NCI-H2081 (cell line): ENCODE results near the gene HLA-B.
"Not testable (repeated sequence)": the region's sequence is repeated elsewhere in the genome, so short reads cannot be mapped to it uniquely, and the experiment has no call there.

ENCODE experiments used
- DNase-seq, 2 experiments: peaks; one replicate each; lab custom pipeline; 2025; lab: John Stamatoyannopoulos, UW

The HLA-B gene

GRCh38 chr6:31356946-31357466 lies at the start of gene HLA-B:
TSS of gene HLA-B (minus strand) at chr6:31357179. CDS start at chr6:31357158, 21 bp downstream.
- peak; percentile 49 to 56 for DNase-seq

DNA sequence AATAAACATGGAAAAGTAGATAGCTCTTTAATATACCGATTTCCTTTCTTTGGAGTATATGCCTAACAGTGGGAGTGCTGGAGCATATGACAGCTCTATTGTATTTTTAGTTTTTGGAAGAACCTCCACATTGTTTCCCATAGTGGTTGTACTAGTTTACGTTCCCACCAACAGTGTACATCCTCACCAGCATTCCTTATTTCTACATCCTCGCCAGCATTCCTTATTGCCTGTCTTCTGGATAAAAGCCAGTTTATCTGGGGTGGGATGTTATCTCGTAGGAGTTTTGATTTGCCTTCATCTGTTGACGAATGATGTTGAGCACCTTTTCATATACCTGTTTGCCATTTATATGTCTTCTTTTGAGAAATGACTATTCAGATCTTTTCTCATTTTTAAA lies 49.0 kb upstream of the HLA-B start:
- no peak for DNase-seq

DNA sequence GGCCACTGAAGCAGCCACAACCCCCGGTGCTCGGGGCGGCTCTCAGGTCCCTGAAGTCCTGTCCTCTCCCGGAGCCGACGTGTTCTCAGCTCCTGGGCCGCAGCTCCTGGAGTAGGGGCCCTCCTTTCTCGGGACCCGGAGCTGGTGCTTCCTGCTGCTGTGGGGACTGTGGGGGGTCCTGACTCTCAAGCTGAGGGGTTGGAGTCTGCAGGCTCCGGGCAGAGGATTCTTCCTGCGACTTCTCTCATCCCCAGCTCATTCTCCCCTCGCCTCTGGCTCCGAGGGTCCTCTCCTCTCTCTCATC lies 47.0 kb upstream of the HLA-B start:
- not testable (repeated sequence) for DNase-seq

- DNase-seq = peak; percentile 10 to 12
Measured at GRCh38 chr6:31403283-31404060, 46.5 kb upstream of the HLA-B start, which contains the start of gene MICA. TSS of gene MICA (plus strand) at chr6:31403595. CDS start at chr6:31403633, 38 bp downstream.

- no peak for DNase-seq
Measured at GRCh38 chr6:31402324-31403282, 45.6 kb upstream of the HLA-B start.

DNA sequence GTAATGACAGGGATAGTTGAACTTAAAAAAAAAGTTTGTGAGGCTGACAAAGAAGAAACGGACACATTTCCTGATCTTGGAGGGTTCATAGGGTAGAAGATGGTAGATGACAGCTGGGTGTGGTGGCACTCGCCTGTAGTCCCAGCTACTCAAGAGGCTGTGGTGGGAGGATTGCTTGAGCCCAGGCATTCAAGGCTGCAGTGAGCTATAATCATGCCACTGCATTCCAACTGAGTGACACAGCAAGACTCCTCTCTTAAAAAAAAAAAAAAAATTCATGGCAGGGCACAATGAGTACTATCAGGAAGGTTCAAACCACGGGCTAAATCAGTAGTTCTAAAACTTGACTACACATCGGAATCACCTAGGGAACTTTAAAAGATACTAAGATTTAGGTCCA lies 44.4 kb upstream of the HLA-B start:
- DNase-seq = no peak

GRCh38 chr6:31400467-31401289 lies 43.7 kb upstream of the HLA-B start:
- DNase-seq = no peak

DNA sequence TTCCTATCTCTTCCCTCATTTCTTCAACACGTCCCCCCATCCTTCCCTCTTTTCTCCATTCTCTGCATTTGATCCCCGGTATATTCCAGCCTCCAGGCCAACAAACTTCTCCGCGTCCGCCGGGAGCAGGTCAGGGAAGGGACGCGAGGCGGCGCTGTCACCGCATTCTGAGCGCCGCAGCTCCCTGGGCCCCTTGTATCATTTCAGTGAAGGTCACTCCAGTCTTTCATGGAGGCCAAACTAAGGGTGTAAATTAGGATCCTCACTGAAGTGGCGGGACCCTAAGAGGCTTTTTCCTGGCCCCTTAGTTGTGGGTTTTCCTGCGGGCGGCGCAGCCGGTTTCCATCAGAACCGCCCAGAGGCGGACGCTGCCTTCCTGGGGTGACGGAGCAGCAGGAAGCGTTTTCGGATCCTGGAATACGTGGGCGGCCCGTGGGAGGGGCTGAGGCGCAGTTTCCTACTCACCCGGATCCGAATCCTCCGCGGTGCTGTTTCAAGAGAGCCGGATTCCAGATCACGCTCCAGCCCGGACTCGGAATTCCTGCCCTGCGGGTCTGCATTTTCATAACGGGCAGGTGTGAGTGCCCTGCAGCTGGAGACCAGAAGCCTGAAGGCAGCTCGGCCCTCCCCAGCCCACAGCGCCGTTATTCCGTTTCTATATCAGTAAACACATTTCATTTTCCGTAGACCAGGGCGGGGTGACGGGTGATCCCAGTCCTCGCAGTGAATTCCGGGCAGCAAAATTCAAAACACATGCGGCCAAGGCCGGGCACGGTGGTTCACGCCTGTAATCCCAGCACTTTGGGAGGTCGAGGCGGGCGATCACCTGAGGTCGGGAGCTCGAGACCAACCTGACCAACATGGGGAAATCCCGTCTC lies 42.8 kb upstream of the HLA-B start:
- DNase-seq = peak; percentile 18 to 57

- peak; percentile 1 to 35 for DNase-seq
Measured at GRCh38 chr6:31397901-31398525, 41.0 kb upstream of the HLA-B start.

DNA sequence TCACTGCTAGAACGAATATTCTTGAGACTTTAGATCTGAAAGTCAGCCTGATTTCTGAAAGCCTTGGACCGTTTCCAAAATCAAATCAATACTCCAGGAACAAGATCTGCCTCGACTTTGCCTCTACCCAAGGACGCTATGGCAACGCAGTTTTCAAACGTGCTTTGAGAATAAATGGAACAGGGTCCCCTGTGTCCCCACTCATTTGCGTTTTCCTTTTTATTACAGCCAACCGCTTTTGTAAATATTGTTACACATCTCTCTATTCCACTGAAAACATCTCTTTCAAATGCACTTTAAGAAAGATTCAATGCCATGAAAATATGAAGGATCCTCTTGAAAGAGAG lies 40.1 kb upstream of the HLA-B start:
- DNase-seq = not testable (repeated sequence)

DNA sequence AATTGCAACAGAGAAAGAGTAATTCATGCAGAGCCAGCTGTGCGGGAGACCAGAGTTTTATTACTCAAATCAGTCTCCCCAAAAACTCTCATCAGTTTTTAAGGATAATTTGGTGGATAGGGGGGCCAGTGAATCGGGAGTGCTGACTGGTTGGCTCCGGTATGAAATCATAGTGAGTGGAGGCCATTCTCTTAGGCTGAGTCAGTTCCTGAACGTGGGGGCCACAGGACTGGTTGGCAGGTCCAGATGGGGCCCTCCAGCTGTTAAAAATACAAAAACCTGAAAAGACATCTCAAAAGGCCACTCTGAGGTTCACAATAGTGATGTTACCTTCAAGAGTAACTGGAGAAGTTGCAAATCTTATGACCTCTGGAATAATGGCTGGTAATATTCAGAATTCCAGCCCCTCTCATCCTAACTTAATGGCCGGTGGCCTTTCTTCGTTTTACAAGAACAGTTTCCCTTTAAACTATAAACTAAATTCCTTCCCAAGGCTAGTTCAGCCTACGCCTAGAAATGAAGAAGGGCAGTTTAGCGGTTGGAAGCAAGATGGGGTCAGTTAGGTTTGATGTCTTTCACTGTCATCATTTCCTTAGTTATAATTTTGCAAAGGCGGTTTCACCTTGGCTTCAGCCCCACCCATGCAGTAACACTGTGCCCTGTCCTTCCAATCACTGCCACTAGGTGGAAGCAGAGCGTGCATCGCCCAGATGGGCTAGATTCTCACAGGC lies 39.6 kb upstream of the HLA-B start:
- peak; percentile 72 to 75 for DNase-seq

- no peak for DNase-seq
Measured at GRCh38 chr6:31395832-31396231, 38.9 kb upstream of the HLA-B start.

DNA sequence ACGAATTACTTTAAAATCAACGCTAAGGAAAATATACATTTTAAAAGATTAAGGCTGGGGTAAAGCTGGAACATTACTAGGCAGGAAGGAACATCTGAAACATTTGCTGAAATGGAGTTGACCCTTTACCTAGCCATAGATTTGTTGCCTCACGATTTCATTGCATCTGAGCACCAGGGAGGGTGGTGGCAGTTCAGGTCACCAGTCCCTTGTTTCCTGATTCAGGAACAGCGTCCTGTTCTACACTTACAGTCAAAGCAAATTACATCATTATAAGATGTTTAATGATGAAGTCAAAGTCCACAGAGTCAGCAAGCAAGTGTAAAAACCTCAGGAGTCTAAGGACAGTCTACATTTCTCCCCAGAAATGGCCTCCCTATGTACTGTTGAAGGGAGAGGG lies 37.4 kb upstream of the HLA-B start:
- DNase-seq = no peak

- no peak for DNase-seq
Measured at GRCh38 chr6:31393932-31394331, 37.0 kb upstream of the HLA-B start.

- not testable (repeated sequence) for DNase-seq
Measured at GRCh38 chr6:31389802-31390132, 32.8 kb upstream of the HLA-B start.

GRCh38 chr6:31388916-31389801 lies 32.2 kb upstream of the HLA-B start:
- DNase-seq = not testable (repeated sequence)

- DNase-seq = no peak
Measured at GRCh38 chr6:31386977-31387376, 30.0 kb upstream of the HLA-B start.

DNA sequence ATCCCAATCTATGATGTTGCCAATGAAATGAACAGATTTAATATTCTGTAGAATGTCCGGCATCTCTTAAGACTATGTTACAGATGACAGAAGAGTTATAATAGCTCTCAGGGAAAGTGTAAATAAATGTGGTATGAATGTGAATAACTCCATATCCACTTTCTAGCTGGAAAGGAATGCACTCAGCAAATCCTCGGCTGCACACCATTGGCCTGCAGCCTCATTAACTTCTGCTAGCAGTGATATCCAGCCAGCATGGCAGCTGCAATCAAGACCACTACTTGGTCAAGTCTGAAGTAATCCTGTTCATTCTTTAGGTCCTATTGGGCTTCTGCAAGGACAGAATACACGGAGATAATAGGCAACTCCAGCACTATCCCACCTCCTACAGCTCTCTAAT lies 29.1 kb upstream of the HLA-B start:
- no peak for DNase-seq

- DNase-seq = no peak
Measured at GRCh38 chr6:31385041-31385440, 28.1 kb upstream of the HLA-B start.
